Immature natural killer cell (primary cell): ENCODE results near the gene OPHN1. TPM values are rescaled to one million over a fixed set of nuclear protein-coding genes. Genes with fewer than 3 reads are reported as not detected.

ENCODE experiments used
- DNase-seq, 3 donors: peaks; one replicate each; pipeline ENCODE4 v3.0.0; 2022; ENCODE audit warnings: mixed read lengths in 1 of 3
- H3K27ac Mint-ChIP-seq, 6 donors: one replicate each; pipeline ENCODE4 v1.8.0; 2020; ENCODE audit warnings: mixed read lengths in 6 of 6, mild to moderate bottlenecking in 5 of 6, inconsistent platforms in 4 of 6, moderate library complexity in 3 of 6
- H3K27me3 Mint-ChIP-seq, 3 donors: one replicate each; pipeline ENCODE4 v1.8.0; 2020 to 2021; ENCODE audit warnings: low read depth in 3 of 3, mild to moderate bottlenecking in 3 of 3, mixed read lengths in 3 of 3, moderate library complexity in 3 of 3, inconsistent platforms in 1 of 3
- H3K36me3 Mint-ChIP-seq, 3 donors: one replicate each; pipeline ENCODE4 v1.8.0; 2020; ENCODE audit warnings: mixed read lengths in 3 of 3, inconsistent platforms in 2 of 3, mild to moderate bottlenecking in 2 of 3
- H3K4me1 Mint-ChIP-seq, 2 donors: one replicate each; pipeline ENCODE4 v1.8.0; 2020; ENCODE audit warnings: inconsistent platforms in 2 of 2, mild to moderate bottlenecking in 2 of 2, mixed read lengths in 2 of 2, moderate library complexity in 1 of 2
- H3K4me3 Mint-ChIP-seq, 5 donors: one replicate each; pipeline ENCODE4 v1.8.0; 2020; ENCODE audit warnings: mild to moderate bottlenecking in 5 of 5, mixed read lengths in 5 of 5, inconsistent platforms in 3 of 5, moderate library complexity in 3 of 5
- H3K9me3 Mint-ChIP-seq, 6 donors: one replicate each; pipeline ENCODE4 v1.8.0; 2020; ENCODE audit warnings: mild to moderate bottlenecking in 6 of 6, mixed read lengths in 6 of 6, inconsistent platforms in 4 of 6, moderate library complexity in 3 of 6
- polyA plus RNA-seq, 3 donors: library from polyadenylated mRNA; unstranded; fragments of 300-500 nt; fragmentation: Illumina TruSeq; gene quantifications; one replicate each; pipeline ENCODE4 v1.2.3, GENCODE V29; 2021

Gene OPHN1
- polyA plus RNA-seq, 3 donors from 2014 or later = 0.31 to 0.49 TPM; not detected in 1

- Mint-ChIP-seq H3K4me3 (no peak overlapping the region), H3K36me3 (no peaks in the 10 kb centered on the region), H3K27ac (no peak overlapping the region), H3K9me3 (no peaks in the 10 kb centered on the region), H3K4me1 (peaks cover 22 to 25% of the 10 kb centered on the region in 2 donors), H3K27me3 (peaks cover 12 to 35% (median 14%) of the 10 kb centered on the region in 3 donors)
- no peak for DNase-seq
These were observed 7.1 kb upstream of the OPHN1 start for GRCh38 chrX:68440442-68440841.

DNA sequence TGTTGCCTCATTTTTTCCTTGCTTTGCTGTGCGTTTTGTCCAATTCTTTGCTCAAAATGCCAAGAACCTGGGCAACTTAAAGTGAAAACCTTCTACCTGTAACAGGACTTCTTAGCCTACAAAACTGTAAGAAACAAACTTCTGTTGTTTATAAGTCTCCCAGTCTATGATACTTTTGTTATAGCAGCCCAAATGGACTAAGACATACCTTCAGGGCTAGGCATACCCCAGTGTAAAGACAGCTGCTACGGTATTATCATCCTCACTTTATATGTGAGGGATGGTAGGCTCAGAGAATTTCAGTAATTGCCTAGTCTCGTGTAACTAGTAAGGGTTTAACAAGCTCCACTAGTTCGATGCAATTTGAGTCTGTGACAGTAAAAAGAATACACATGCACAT lies 6.0 kb upstream of the OPHN1 start:
- Mint-ChIP-seq H3K27ac (no peak overlapping the region), H3K36me3 (no peaks in the 10 kb centered on the region), H3K4me1 (peaks cover 22 to 25% of the 10 kb centered on the region in 2 donors), H3K9me3 (no peaks in the 10 kb centered on the region), H3K27me3 (peaks cover 12 to 39% (median 14%) of the 10 kb centered on the region in 3 donors), H3K4me3 (no peak overlapping the region)
- no peak for DNase-seq

GRCh38 chrX:68438575-68438974 lies 5.3 kb upstream of the OPHN1 start:
- Mint-ChIP-seq H3K27me3 (peaks cover 14 to 43% (median 17%) of the 10 kb centered on the region in 3 donors), H3K36me3 (peaks cover 0 to 4% (median 0%) of the 10 kb centered on the region in 3 donors), H3K9me3 (peaks cover 0 to 2% (median 0%) of the 10 kb centered on the region in 6 donors), H3K4me1 (peaks cover 22 to 26% of the 10 kb centered on the region in 2 donors), H3K4me3 (no peak overlapping the region), H3K27ac (no peak overlapping the region)
- no peak for DNase-seq

GRCh38 chrX:68433981-68434299 lies 645 bp upstream of the OPHN1 start:
- H3K27me3 Mint-ChIP-seq = peaks cover 21 to 24% (median 21%) of the 10 kb centered on the region in 3 donors
- H3K36me3 Mint-ChIP-seq = peaks cover 0 to 4% (median 0%) of the 10 kb centered on the region in 3 donors
- no peak for DNase-seq
- peaks cover 13 to 19% of the 10 kb centered on the region in 2 donors for H3K4me1 Mint-ChIP-seq
- H3K4me3 Mint-ChIP-seq = peak overlapping the region; percentile 66 to 88 (median 76)
- H3K9me3 Mint-ChIP-seq = peaks cover 0 to 4% (median 0%) of the 10 kb centered on the region in 6 donors
- H3K27ac Mint-ChIP-seq = no peak overlapping the region

DNA sequence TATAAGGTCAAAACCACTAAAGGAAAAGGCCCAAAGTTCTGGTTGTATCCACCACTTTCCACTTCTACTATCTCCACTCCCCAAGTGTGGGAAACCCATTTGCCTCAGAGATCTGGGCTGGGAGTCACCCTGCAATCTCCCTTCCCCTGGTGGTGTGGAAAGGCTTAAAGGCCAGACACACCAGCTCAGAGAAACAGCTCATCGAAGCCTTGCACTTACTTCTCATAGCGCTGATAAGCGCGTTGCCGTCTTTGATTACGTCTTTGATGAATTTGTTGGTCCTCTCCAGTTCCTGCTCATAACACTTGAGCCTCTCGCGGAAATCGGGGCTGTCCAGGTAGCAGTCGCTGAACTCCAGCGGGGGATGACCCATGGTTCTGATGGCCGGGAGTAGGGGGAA lies 647 bp downstream of the OPHN1 start:
- H3K36me3 Mint-ChIP-seq = peaks cover 0 to 11% (median 0%) of the 10 kb centered on the region in 3 donors
- peak overlapping the region; percentile 66 to 88 (median 76) for H3K4me3 Mint-ChIP-seq
- peaks cover 13 to 19% of the 10 kb centered on the region in 2 donors for H3K4me1 Mint-ChIP-seq
- H3K9me3 Mint-ChIP-seq = peaks cover 0 to 4% (median 0%) of the 10 kb centered on the region in 6 donors
- H3K27ac Mint-ChIP-seq = no peak overlapping the region
- DNase-seq = no peak
- H3K27me3 Mint-ChIP-seq = peaks cover 17 to 22% (median 21%) of the 10 kb centered on the region in 3 donors

DNA sequence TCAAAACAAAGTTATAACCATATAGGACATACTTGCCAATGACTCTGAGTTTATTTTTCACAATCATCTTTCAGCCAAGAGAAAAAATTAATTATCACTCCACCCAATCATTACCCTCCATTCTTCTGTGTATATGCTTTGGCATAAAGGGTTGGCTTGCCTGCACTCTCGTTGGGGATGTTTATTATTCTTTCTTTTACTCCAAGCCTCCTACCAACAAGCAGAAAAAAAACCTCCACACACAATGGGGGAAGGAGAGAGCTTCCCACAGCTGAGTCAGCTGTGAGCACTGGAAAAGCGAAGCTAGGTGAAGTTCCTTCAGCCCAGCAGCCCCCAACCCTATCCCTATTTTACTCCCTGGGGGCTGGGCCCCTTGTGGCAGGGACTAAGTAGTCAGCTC lies 1.5 kb downstream of the OPHN1 start:
- peak overlapping the region in 1 of 5 donors; percentile 30 for H3K4me3 Mint-ChIP-seq

DNA sequence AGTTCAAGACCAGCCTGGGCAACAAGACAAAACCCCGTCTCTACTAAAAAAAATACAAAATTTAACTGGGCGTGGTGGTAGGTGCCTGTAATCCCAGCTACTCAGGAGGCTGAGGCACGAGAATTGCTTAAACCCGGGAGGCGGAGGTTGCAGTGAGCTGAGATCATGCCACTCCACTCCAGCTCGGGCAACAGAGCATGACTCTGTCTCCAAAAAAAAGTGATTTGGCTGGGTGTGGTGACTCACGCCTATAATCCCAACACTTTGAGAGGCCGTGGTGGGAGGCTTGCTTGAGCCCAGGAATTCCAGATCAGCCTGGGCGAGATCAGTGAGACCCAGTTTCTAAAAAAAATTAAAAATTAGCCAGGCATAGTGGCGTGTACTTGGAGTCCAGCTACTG lies 4.1 kb downstream of the OPHN1 start:
- no peak for DNase-seq
- Mint-ChIP-seq H3K27ac (no peak overlapping the region), H3K4me1 (peaks cover 12 to 18% of the 10 kb centered on the region in 2 donors), H3K9me3 (peaks cover 0 to 4% (median 0%) of the 10 kb centered on the region in 6 donors), H3K4me3 (no peak overlapping the region), H3K36me3 (peaks cover 0 to 10% (median 0%) of the 10 kb centered on the region in 3 donors), H3K27me3 (peaks cover 9 to 17% (median 13%) of the 10 kb centered on the region in 3 donors)

More for the DNA sequence above, 1.5 kb downstream of the OPHN1 start:
- no peak for DNase-seq
- peaks cover 17 to 22% (median 20%) of the 10 kb centered on the region in 3 donors for H3K27me3 Mint-ChIP-seq
- H3K36me3 Mint-ChIP-seq = peaks cover 0 to 11% (median 0%) of the 10 kb centered on the region in 3 donors
- peaks cover 0 to 4% (median 0%) of the 10 kb centered on the region in 6 donors for H3K9me3 Mint-ChIP-seq
- peaks cover 13 to 19% of the 10 kb centered on the region in 2 donors for H3K4me1 Mint-ChIP-seq
- no peak overlapping the region for H3K27ac Mint-ChIP-seq

- H3K27ac Mint-ChIP-seq = no peak overlapping the region
- H3K4me1 Mint-ChIP-seq = peaks cover 6 to 12% of the 10 kb centered on the region in 2 donors
- H3K9me3 Mint-ChIP-seq = peaks cover 0 to 3% (median 0%) of the 10 kb centered on the region in 6 donors
- H3K27me3 Mint-ChIP-seq = peaks cover 6 to 15% (median 11%) of the 10 kb centered on the region in 3 donors
- peaks cover 0 to 7% (median 0%) of the 10 kb centered on the region in 3 donors for H3K36me3 Mint-ChIP-seq
- no peak overlapping the region for H3K4me3 Mint-ChIP-seq
- no peak for DNase-seq
These were observed 4.9 kb downstream of the OPHN1 start for GRCh38 chrX:68428431-68428830.

DNA sequence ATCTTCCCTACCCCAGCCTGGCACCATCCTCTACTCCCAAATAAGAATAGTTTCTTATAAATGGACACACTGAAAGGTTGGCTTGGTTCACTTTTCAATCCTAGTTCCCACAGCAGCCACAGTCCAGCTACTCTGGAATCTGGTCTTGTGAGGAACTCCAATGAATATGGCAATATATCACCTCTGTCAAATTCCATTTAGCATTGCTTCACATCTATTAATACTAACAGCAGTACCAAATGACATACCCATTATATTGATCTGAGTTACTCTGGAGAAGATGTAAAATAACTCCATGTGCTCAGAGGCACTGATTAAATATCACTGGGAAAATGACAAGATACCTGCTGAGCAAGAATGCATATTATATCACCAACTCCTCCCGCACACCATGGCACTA lies 8.6 kb downstream of the OPHN1 start:
- H3K27ac Mint-ChIP-seq = no peak overlapping the region
- H3K27me3 Mint-ChIP-seq = peaks cover 5 to 10% (median 6%) of the 10 kb centered on the region in 3 donors
- H3K4me1 Mint-ChIP-seq = peaks cover 3 to 5% of the 10 kb centered on the region in 2 donors

DNA sequence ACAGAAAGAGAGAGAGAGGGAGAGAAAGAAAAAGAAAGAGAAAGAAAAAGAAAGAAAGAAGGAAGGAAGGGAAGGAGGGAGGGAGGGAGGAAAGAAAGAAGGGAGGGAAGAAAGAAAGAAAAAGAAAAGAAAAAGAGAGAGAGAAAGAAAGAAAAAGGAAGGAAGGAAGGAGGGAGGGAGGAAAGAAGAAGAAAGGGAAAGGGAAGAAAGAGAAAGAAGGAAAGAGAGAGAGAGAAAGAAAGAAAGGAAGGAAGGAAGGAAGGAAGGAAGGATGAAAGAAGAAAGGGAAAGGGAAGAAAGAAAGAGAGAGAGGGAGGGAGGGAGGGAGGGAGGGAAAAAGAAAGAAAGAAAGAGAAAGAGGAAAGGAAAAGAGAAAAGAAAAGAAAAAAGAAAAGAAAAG lies 10.8 kb downstream of the OPHN1 start:
- H3K4me3 Mint-ChIP-seq = no peak overlapping the region
- H3K27ac Mint-ChIP-seq = no peak overlapping the region
- DNase-seq = no peak
- no peaks in the 10 kb centered on the region for H3K9me3 Mint-ChIP-seq
- peaks cover 4 to 6% of the 10 kb centered on the region in 2 donors for H3K4me1 Mint-ChIP-seq
- peaks cover 0 to 3% (median 2%) of the 10 kb centered on the region in 3 donors for H3K36me3 Mint-ChIP-seq
- peaks cover 3 to 10% (median 5%) of the 10 kb centered on the region in 3 donors for H3K27me3 Mint-ChIP-seq

More for the DNA sequence above, 8.6 kb downstream of the OPHN1 start:
- Mint-ChIP-seq H3K9me3 (no peaks in the 10 kb centered on the region), H3K4me3 (no peak overlapping the region), H3K36me3 (peaks cover 0 to 7% (median 2%) of the 10 kb centered on the region in 3 donors)
- no peak for DNase-seq

DNA sequence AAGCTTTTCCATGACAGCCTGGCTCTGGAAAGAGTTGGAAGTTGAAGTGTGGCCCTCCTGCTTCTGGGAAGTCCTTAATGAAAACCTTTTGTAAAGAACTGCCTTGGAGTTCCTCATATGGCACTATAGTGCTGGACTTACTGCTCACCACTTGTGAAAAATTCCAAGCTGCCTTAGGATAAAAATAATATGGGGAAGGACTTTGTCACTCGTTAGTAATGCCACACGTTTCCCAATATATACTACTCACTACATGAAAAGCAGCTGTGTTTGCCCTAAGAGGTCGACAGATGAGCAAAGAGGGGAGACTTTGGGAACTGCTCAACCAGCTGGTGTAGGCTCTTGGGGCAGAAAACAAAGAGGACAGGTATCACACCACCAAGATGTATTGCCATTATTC lies 11.7 kb downstream of the OPHN1 start:
- H3K4me1 Mint-ChIP-seq = peaks cover 4 to 6% of the 10 kb centered on the region in 2 donors
- no peaks in the 10 kb centered on the region for H3K9me3 Mint-ChIP-seq
- H3K27ac Mint-ChIP-seq = no peak overlapping the region
- no peak for DNase-seq
- peaks cover 2 to 10% (median 3%) of the 10 kb centered on the region in 3 donors for H3K27me3 Mint-ChIP-seq
- H3K36me3 Mint-ChIP-seq = peaks cover 0 to 3% (median 2%) of the 10 kb centered on the region in 3 donors
- no peak overlapping the region for H3K4me3 Mint-ChIP-seq

- peaks cover 4 to 6% of the 10 kb centered on the region in 2 donors for H3K4me1 Mint-ChIP-seq
- no peaks in the 10 kb centered on the region for H3K9me3 Mint-ChIP-seq
- H3K27me3 Mint-ChIP-seq = peaks cover 3 to 14% (median 5%) of the 10 kb centered on the region in 3 donors
- H3K4me3 Mint-ChIP-seq = no peak overlapping the region
- peaks cover 0 to 3% (median 2%) of the 10 kb centered on the region in 3 donors for H3K36me3 Mint-ChIP-seq
- DNase-seq = no peak
- H3K27ac Mint-ChIP-seq = no peak overlapping the region
These were observed 12.7 kb downstream of the OPHN1 start for GRCh38 chrX:68420559-68420958.

DNA sequence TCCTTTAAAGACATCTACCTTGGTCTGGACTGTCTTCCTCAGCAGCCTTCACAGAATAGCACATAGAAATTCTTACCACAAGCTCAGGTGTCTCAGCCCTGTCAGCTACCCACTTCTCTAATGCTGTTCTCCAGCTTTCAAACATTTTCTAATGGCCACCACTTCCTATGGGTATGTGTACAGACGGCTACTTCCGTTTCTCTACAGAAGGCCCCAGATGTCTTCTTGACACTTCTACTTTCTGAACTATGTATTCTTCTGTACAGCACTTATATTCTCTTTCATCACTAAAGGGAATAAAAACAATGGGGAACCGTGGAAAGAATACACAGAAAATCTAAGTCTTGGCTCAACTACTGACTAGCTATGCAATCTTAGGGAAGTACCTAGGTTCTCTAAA lies 13.3 kb downstream of the OPHN1 start:
- no peak for DNase-seq
- no peaks in the 10 kb centered on the region for H3K9me3 Mint-ChIP-seq
- peaks cover 3 to 16% (median 5%) of the 10 kb centered on the region in 3 donors for H3K27me3 Mint-ChIP-seq
- H3K4me1 Mint-ChIP-seq = peaks cover 4 to 6% of the 10 kb centered on the region in 2 donors
- H3K4me3 Mint-ChIP-seq = peak overlapping the region in 1 of 5 donors; percentile 55
- H3K27ac Mint-ChIP-seq = no peak overlapping the region
- H3K36me3 Mint-ChIP-seq = peaks cover 0 to 3% (median 2%) of the 10 kb centered on the region in 3 donors

DNA sequence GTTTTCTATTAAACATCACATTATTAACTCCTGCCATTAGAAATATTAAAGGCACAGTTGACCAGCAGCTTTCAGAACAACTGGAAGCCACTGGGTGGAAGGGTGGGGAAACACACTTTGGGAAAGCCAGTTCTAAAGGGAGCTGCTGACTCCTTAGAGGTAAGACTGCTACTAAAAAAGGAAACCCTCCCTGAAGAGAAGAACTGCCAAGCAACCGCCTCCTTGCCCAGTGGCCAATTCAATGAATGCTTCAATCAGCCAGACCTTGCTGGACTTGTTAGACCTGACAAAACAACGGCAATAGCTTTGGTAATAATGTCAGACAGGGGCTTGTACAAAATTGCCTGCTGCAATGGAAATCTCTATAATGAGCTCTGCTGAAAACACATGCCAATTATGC lies 15.6 kb downstream of the OPHN1 start:
- Mint-ChIP-seq H3K36me3 (peaks cover 0 to 3% (median 2%) of the 10 kb centered on the region in 3 donors), H3K9me3 (no peaks in the 10 kb centered on the region), H3K4me3 (no peak overlapping the region), H3K27me3 (peaks cover 0 to 18% (median 5%) of the 10 kb centered on the region in 3 donors), H3K4me1 (peaks cover 4 to 6% of the 10 kb centered on the region in 2 donors), H3K27ac (no peak overlapping the region)
- no peak for DNase-seq

- H3K27me3 Mint-ChIP-seq = peaks cover 0 to 11% (median 3%) of the 10 kb centered on the region in 3 donors
These were observed 16.7 kb downstream of the OPHN1 start for GRCh38 chrX:68416592-68416991.

More at GRCh38 chrX:68416592-68416991, 16.7 kb downstream of the OPHN1 start:
- no peak overlapping the region for H3K27ac Mint-ChIP-seq
- H3K4me3 Mint-ChIP-seq = no peak overlapping the region
- no peak for DNase-seq
- peaks cover 0 to 3% (median 2%) of the 10 kb centered on the region in 3 donors for H3K36me3 Mint-ChIP-seq
- peaks cover 4 to 6% of the 10 kb centered on the region in 2 donors for H3K4me1 Mint-ChIP-seq
- no peaks in the 10 kb centered on the region for H3K9me3 Mint-ChIP-seq
